GM21515 (cell line): ENCODE results near the gene NPIPA7.
"Not testable (repeated sequence)": the region's sequence is repeated elsewhere in the genome, so short reads cannot be mapped to it uniquely, and the experiment has no call there.

Source experiments
- ATAC-seq: cut with Tn5 transposase; IDR thresholded peaks from one replicate; pipeline ENCODE4 v1.9.1; 2021; ENCODE audit not compliant: unreplicated experiment

Gene NPIPA7

DNA sequence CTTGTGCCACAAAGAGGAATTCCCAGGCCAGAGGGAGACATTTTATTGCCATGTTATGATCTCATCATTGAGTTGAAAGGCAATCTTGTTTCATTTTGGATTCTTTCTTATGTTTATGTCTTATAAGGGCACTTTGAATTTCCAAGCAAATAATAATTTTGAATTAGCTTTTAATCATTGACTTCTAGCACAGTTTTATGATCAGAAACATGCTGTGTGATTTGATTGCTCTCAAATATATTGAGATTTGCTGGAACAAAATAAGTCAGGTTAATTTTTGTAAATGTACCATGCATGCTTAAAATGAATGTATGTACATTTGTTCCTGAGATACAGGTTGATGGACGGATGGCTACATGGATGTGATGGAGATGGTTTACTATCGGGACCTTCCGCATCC, at the start of gene NPIPA7:
Gene NPIPA7 (plus strand): TSS at position 301 of the 400 bp plus-strand sequence. CDS start 105 bp downstream, outside the sequence.
- not testable (repeated sequence) for ATAC-seq

DNA sequence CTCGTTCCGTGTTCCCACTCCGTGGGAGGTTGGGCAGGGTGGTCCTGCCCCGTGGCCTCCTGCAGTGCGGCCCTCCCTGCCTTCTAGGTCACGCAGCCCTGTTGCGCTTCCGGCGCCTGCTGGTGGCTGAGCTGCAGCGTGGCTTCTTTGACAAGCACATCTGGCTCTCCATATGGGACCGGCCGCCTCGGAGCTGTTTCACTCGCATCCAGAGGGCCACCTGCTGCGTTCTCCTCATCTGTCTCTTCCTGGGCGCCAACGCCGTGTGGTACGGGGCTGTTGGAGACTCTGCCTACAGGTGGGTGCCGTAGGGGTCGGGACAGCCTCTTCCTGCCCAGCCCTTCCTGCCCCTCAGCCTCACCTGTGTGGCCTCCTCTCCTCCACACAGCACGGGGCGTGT, 47.5 kb upstream of the NPIPA7 start:
- not testable (repeated sequence) for ATAC-seq

DNA sequence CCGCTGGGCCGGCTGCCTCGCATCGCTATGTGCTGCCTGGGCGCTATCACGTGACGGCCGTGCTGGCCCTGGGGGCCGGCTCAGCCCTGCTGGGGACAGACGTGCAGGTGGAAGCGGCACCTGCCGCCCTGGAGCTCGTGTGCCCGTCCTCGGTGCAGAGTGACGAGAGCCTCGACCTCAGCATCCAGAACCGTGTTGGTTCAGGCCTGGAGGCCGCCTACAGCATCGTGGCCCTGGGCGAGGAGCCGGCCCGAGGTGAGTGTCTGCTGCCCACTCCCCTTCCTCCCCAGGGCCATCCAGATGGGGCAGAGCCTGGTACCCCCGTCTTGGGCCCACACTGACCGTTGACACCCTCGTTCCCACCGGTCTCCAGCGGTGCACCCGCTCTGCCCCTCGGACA, 21.4 kb upstream of the NPIPA7 start:
- ATAC-seq: not testable (repeated sequence)

DNA sequence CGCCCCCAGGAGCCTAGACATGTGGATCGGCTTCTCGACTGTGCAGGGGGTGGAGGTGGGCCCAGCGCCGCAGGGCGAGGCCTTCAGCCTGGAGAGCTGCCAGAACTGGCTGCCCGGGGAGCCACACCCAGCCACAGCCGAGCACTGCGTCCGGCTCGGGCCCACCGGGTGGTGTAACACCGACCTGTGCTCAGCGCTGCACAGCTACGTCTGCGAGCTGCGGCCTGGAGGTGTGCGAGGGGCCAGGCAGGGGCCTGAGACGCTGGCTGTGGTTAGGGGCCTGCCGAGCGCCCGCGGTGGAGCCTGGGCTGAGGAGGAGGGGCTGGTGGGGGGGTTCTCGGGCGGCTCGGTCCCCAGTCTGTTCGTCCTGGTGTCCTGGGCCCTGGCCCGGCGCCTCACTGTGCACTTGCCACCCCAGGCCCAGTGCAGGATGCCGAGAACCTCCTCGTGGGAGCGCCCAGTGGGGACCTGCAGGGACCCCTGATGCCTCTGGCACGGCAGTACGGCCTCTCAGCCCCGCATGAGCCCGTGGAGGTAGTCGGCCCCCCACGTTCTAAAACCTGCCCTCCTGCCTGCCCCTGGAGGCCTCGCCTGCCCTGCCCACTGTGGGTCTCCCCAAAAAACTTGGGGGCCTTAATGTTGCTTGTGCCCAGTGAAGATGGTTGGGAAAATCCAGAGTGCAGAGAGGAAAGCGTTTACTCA, 20.2 kb upstream of the NPIPA7 start:
- not testable (repeated sequence) for ATAC-seq

DNA sequence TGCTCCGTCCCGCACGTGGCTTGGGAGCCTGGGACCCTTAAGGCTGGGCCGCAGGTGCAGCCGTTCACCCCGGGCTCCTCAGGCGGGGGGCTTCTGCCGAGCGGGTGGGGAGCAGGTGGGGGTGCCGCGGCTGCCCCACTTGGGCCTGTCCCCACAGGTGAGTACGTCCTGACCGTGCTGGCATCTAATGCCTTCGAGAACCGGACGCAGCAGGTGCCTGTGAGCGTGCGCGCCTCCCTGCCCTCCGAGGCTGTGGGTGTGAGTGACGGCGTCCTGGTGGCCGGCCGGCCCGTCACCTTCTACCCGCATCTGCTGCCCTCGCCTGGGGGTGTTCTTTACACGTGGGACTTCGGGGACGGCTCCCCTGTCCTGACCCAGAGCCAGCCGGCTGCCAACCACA, 15.3 kb upstream of the NPIPA7 start:
- ATAC-seq: not testable (repeated sequence)

DNA sequence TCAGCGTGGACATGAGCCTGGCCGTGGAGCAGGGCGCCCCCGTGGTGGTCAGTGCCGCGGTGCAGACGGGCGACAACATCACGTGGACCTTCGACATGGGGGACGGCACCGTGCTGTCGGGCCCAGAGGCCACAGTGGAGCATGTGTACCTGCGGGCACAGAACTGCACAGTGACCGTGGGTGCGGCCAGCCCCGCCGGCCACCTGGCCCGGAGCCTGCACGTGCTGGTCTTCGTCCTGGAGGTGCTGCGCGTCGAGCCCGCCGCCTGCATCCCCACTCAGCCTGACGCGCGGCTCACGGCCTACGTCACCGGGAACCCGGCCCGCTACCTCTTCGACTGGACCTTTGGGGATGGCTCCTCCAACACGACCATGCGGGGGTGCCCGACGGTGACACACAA, 14.8 kb upstream of the NPIPA7 start:
- not testable (repeated sequence) for ATAC-seq

DNA sequence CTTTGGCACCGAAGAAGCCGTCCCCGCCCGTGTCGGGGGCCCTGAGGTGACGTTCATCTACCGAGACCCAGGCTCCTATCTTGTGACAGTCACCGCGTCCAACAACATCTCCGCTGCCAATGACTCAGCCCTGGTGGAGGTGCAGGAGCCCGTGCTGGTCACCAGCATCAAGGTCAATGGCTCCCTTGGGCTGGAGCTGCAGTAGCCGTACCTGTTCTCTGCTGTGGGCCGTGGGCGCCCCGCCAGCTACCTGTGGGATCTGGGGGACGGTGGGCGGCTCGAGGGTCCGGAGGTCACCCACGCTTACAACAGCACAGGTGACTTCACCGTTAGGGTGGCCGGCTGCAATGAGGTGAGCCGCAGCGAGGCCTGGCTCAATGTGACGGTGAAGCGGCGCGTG, 14.2 kb upstream of the NPIPA7 start:
- ATAC-seq: not testable (repeated sequence)

DNA sequence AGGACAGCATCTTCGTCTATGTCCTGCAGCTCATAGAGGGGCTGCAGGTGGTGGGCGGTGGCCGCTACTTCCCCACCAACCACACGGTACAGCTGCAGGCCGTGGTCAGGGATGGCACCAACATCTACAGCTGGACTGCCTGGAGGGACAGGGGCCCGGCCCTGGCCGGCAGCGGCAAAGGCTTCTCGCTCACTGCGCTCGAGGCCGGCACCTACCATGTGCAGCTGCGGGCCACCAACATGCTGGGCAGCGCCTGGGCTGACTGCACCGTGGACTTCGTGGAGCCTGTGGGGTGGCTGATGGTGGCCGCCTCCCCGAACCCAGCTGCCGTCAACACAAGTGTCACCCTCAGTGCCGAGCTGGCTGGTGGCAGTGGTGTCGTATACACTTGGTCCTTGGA, 13.6 kb upstream of the NPIPA7 start:
- not testable (repeated sequence) for ATAC-seq

DNA sequence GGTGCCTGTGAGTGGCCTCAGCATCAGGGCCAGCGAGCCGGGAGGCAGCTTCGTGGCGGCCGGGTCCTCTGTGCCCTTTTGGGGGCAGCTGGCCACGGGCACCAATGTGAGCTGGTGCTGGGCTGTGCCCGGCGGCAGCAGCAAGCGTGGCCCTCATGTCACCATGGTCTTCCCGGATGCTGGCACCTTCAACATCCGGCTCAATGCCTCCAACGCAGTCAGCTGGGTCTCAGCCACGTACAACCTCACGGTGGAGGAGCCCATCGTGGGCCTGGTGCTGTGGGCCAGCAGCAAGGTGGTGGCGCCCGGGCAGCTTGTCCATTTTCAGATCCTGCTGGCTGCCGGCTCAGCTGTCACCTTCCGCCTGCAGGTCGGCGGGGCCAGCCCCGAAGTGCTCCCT, 13.1 kb upstream of the NPIPA7 start:
- not testable (repeated sequence) for ATAC-seq

DNA sequence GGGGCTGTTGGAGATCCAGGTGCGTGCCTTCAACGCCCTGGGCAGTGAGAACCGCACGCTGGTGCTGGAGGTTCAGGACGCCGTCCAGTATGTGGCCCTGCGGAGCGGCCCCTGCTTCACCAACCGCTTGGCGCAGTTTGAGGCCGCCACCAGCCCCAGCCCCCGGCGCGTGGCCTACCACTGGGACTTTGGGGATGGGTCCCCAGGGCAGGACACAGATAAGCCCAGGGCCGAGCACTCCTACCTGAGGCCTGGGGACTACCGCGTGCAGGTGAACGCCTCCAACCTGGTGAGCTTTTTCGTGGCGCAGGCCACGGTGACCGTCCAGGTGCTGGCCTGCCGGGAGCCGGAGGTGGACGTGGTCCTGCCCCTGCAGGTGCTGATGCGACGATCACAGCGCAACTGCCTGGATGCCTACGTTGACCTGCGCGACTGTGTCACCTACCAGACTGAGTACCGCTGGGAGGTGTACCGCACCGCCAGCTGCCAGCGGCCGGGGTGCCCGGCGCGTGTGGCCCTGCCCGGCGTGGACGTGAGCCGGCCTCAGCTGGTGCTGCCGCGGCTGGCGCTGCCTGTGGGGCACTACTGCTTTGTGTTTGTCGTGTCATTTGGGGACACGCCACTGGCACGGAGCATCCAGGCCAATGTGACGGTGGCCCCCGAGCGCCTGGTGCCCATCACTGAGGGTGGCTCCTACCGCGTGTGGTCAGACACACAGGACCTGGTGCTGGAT, 12.2 kb upstream of the NPIPA7 start:
- not testable (repeated sequence) for ATAC-seq

DNA sequence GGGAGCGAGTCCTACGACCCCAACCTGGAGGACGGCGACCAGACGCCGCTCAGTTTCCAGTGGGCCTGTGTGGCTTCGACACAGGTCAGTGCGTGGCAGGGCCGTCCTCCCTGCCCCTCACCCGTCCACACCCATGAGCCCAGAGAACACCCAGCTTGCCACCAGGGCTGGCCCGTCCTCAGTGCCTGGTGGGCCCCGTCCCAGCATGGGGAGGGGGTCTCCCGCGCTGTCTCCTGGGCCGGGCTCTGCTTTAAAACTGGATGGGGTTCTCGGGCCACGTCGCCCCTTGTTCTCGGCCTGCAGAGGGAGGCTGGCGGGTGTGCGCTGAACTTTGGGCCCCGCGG, 11.7 kb upstream of the NPIPA7 start:
- ATAC-seq: not testable (repeated sequence)

DNA sequence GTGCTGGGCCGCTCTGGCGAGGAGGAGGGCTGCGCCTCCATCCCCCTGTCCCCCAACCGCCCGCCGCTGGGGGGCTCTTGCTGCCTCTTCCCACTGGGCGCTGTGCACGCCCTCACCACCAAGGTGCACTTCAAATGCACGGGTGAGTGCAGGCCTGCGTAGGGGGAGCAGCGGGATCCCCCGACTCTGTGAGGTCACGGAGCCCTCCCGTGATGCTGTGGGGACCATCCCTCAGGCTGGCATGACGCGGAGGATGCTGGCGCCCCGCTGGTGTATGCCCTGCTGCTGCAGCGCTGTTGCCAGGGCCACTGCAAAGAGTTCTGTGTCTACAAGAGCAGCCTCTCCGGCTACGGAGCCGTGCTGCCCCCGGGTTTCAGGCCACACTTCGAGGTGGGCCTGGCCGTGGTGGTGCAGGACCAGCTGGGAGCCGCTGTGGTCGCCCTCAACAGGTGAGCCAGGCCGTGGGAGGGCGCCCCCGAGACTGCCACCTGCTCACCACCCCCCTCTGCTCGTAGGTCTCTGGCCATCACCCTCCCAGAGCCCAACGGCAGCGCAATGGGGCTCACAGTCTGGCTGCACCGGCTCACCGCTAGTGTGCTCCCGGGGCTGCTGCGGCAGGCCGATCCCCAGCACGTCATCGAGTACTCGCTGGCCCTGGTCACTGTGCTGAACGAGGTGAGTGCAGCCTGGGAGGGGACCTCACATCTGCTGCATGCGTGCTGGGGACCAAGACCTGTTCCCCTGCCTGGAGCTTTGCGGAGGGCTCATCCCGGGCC, 9.7 kb upstream of the NPIPA7 start:
- ATAC-seq: not testable (repeated sequence)

DNA sequence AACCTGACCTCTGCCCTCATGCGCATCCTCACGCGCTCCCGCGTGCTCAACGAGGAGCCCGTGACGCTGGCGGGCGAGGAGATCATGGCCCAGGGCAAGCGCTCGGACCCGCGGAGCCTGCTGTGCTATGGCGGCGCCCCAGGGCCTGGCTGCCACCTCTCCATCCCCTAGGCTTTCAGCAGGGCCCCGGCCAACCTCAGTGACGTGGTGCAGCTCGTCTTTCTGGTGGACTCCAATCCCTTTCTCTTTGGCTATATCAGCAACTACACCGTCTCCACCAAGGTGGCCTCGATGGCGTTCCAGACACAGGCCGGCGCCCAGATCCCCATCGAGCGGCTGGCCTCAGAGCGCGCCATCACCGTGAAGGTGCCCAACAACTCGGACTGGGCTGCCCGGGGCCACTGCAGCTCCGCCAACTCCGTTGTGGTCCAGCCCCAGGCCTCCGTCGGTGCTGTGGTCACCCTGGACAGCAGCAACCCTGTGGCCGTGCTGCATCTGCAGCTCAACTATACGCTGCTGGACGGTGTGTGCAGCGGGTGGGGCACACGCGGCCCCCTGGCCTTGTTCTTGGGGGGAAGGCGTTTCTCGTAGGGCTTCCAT, 7.7 kb upstream of the NPIPA7 start:
- not testable (repeated sequence) for ATAC-seq

DNA sequence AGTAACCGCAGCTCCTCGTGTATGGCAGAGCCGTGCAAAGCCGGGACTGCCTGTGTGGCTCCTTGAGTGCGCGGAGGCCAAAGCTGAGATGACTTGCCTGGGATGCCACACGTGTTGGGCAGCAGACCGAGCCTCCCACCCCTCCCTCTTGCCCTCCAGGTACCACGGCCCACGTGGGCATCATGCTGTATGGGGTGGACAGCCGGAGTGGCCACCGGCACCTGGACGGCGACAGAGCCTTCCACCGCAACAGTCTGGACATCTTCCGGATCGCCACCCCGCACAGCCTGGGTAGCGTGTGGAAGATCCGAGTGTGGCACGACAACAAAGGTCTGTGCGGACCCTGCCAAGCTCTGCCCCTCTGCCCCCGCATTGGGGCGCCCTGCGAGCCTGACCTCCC, 4.7 kb upstream of the NPIPA7 start:
- not testable (repeated sequence) for ATAC-seq

DNA sequence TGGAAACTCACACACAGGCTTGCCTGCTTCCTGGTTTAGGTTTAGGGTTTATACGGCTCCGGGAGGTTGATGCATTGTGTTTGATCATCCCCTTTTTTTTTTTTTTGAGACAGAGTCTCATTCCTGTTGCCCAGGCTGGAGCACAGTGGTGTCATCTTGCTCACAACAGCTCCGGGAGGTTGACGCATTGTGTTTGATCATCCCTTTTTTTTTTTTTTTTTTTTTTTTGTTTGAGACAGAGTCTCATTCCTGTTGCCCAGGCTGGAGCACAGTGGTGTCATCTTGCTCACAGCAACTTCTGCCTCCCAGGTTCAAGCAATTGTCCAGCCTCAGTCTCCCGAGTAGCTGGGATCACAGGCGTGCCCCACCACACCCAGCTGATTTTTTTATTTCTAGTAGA, 20.7 kb downstream of the NPIPA7 start:
- not testable (repeated sequence) for ATAC-seq

DNA sequence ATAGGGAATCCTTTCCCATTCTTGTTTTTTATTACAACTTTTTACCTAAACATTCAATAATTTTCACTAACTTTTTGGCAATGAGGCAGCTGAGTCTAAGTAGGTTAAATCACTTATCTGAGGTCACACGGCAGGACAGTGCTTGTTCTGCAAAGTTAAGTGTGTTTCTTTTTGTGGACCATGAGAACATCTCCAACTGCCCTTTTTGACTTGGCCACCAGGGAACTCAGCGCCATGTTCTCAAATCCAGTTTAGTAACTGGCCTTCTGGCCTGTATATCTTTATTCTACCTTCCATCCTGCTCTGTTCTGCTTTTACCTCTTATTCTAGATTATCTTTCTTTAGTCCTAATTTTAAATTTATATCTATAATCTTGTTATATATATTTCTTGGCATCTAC, 23.4 kb downstream of the NPIPA7 start:
- not testable (repeated sequence) for ATAC-seq

DNA sequence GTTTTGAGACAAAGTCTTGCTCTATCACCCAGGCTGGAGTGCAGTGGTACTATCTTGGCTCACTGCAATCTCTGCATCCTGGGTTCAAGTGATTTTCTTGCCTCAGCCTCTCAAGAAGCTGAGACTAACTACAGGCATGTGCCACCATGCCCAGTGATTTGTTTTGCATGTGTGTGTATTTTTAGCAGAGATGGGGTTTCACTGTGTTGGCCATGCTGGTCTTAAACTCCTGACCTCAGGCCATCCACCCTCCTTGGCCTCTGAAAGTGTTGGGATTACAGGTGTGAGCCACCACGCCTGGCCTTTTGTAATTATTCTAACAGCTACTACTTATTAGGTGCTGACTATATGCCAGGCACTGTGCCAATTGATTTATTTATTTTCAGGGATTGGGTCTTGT, 25.3 kb downstream of the NPIPA7 start:
- not testable (repeated sequence) for ATAC-seq

DNA sequence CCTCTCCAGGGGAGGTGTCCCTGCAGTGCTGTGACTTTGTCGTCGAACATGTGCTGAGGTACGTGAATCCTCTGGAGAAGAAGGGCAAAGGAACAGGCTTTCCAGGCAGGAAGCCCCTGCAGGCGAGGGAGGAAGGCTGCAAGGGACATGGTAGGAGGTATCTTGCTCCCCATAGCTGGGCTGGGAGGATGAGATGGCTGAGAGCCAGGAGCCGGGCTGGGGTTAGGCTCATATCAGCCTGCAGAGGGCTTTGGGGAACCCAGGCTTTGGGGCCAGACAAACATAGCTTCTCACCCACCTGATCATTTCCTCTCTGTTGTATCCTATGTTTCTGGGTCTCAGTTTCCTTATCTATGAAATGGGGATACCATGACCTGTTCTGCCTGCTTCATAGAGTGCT, 26.5 kb downstream of the NPIPA7 start:
- ATAC-seq: not testable (repeated sequence)

DNA sequence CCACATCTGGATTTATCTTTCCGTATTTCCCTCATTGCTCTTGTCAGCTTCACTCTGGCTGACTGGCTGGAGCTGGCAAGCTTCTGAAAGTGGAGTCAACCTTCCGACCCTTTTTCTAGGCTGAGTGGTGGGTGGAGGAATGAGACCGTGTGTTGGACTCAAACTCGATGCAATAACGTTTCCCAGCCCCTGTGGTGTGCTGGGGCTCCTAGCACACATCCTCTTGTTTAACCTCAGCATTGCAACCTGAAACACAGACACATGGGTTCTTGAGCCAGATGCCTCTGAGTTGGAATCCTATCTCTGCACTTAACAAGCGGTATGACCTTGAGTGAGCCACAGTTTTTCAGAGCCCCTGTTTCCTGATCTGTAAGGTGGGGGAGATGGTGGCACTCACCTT, 29.5 kb downstream of the NPIPA7 start:
- ATAC-seq: not testable (repeated sequence)

DNA sequence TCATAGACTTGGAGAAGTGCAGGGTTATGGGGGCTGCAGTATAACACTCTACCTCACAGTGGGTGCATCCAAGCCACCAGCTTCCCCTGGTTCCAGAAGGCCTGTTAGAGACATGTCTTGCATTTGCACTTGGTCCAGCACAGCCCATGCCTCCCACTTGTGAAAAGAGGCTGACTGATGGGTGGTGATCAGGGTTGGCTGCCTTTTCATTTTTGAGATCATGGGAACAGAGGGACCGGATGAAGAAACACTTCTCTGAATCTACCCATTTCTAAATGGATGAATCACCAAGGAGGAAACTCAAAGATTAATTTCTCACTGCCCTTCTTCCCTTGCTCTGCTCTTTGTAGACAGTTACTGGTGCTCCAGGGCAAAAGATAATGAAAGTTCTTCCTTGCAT, 34.8 kb downstream of the NPIPA7 start:
- not testable (repeated sequence) for ATAC-seq

DNA sequence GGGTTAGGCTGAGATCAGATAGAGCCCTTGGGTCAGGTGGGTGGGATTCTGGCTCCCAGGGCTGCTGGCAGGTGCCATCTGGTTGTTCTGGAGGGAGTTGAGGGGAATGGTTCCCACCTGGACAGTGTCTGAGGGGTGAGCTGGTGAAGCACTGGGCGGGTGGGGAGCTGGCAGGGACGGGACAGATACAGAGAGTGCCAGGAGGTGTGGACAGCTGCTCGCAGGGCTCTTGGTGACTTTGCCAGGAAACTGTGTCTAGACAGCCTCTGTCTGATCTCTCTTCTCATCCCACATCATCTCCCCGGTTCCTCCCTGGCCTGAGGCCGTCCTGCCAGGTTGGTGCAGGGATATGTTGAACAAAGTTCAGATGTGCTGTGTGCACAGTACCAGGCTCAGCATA, 38.1 kb downstream of the NPIPA7 start:
- ATAC-seq: not testable (repeated sequence)
